ENCODE measurements around the gene OPALIN.
A peak's percentile ranks its signal among the peaks of the same experiment; 100 is the strongest.

The OPALIN gene

GRCh38 chr10:96374004-96374403, 15.2 kb upstream of the OPALIN start:
- no peak for DNase-seq (ENCODE audit: low read depth)

- no peak for DNase-seq (ENCODE audit: low read depth)
These were observed 12.6 kb upstream of the OPALIN start for GRCh38 chr10:96371356-96371755.

- no peak for DNase-seq (ENCODE audit: low read depth)
These were observed 11.9 kb upstream of the OPALIN start for GRCh38 chr10:96370584-96371157.

GRCh38 chr10:96369890-96370583, 11.2 kb upstream of the OPALIN start:
- DNase-seq (ENCODE audit: low read depth) = no peak

GRCh38 chr10:96368971-96369370, 10.2 kb upstream of the OPALIN start:
- DNase-seq (ENCODE audit: low read depth) = no peak

GRCh38 chr10:96367470-96367869, 8.7 kb upstream of the OPALIN start:
- DNase-seq (ENCODE audit: low read depth) = no peak

- DNase-seq (ENCODE audit: low read depth) = no peak
These were observed 7.7 kb upstream of the OPALIN start for GRCh38 chr10:96366508-96366907.

- DNase-seq (ENCODE audit: low read depth) = no peak
These were observed 6.8 kb upstream of the OPALIN start for GRCh38 chr10:96365571-96365970.

- DNase-seq (ENCODE audit: low read depth) = no peak
These were observed 2.0 kb upstream of the OPALIN start for GRCh38 chr10:96360766-96361165.

- DNase-seq (ENCODE audit: low read depth) = no peak
These were observed 1.5 kb upstream of the OPALIN start for GRCh38 chr10:96360331-96360730.

GRCh38 chr10:96359616-96360015, 814 bp upstream of the OPALIN start:
- no peak for DNase-seq (ENCODE audit: low read depth)

- DNase-seq (ENCODE audit: low read depth) = no peak
These were observed 1.7 kb downstream of the OPALIN start for GRCh38 chr10:96357038-96357620.

- DNase-seq (ENCODE audit: low read depth) = no peak
These were observed 6.2 kb downstream of the OPALIN start for GRCh38 chr10:96352582-96352981.

GRCh38 chr10:96352027-96352426, 6.8 kb downstream of the OPALIN start:
- no peak for DNase-seq (ENCODE audit: low read depth)

GRCh38 chr10:96346295-96346694, 12.5 kb downstream of the OPALIN start:
- DNase-seq (ENCODE audit: low read depth) = no peak

- no peak for DNase-seq (ENCODE audit: low read depth)
These were observed 13.6 kb downstream of the OPALIN start for GRCh38 chr10:96345222-96345621.

- DNase-seq (ENCODE audit: low read depth) = no peak
These were observed 14.6 kb downstream of the OPALIN start for GRCh38 chr10:96344178-96344577.

GRCh38 chr10:96342402-96342801, 16.4 kb downstream of the OPALIN start:
- no peak for DNase-seq (ENCODE audit: low read depth)

- no peak for DNase-seq (ENCODE audit: low read depth)
These were observed 17.3 kb downstream of the OPALIN start for GRCh38 chr10:96341219-96342182.

- DNase-seq (ENCODE audit: low read depth) = peak; percentile 48
These were observed 18.6 kb downstream of the OPALIN start for GRCh38 chr10:96339956-96340904.

- DNase-seq (ENCODE audit: low read depth) = no peak
These were observed 19.4 kb downstream of the OPALIN start for GRCh38 chr10:96339383-96339782.
